DND-41 (cell line): ENCODE data around the gene IL17RD.

ENCODE experiments used
- CTCF ChIP-seq: IDR thresholded peaks from 2 replicates; pipeline ENCODE4 v1.5.1; 2012; ENCODE audit warnings: borderline replicate concordance, low read length, moderate library complexity, mild to moderate bottlenecking; ENCODE audit not compliant: poor library complexity, severe bottlenecking; ENCODE audit errors: extremely low read depth
- EZH2 ChIP-seq: IDR thresholded peaks from 3 replicates; pipeline ENCODE4 v1.6.1; 2012; ENCODE audit warnings: borderline replicate concordance, low read depth, mild to moderate bottlenecking, moderate library complexity, low read length, inconsistent platforms; ENCODE audit not compliant: severe bottlenecking

GRCh38 chr3:57120040-57120439 lies 45.1 kb downstream of the IL17RD start:
- no peak for TF ChIP-seq CTCF
- no peak for TF ChIP-seq EZH2
